IMR-90 (cell line): ENCODE data around the gene RAB11FIP3. TPM values are rescaled to one million over a fixed set of nuclear protein-coding genes. Genes with fewer than 3 reads are reported as not detected.

Source experiments
- ATAC-seq: fragments of 200-7000 bp; cut with Tn5 transposase; 2 replicates; pipeline ENCODE4 v1.9.1; 2020; ENCODE audit warnings: low read depth, mild to moderate bottlenecking, moderate library complexity
- BruUV-seq: library from RNA; stranded (reverse); fragments of 400-500 nt; replicated peaks from 2 replicates; lab custom pipeline; 2021; lab: Mats Ljungman, UMichigan
- CTCF ChIA-PET: fragments of 300-600 bp; formaldehyde crosslinking; extraction: SDS; loops from one replicate; lab custom pipeline; 2021; ENCODE audit warnings: antibody characterized with exemption; lab: Yijun Ruan, JAX
- POLR2A ChIA-PET: fragments of 300-600 bp; sonication (Branson Sonifier 250); formaldehyde crosslinking; loops from one replicate; lab custom pipeline; 2022; ENCODE audit warnings: antibody characterized with exemption; ENCODE audit not compliant: unreplicated experiment; lab: Charles Lee
- DNase-seq: peaks from one replicate; pipeline ENCODE4 v3.0.0; 2013
- H2AFZ ChIP-seq: replicated peaks from 2 replicates; pipeline ENCODE3; 2013; ENCODE audit warnings: low read length, mild to moderate bottlenecking; ENCODE audit not compliant: poor library complexity
- H2AK5ac ChIP-seq: 2 replicates; pipeline ENCODE4 v1.6.1; 2013; ENCODE audit warnings: low read depth, low read length, inconsistent platforms
- H2AK9ac ChIP-seq: replicated peaks from 2 replicates; pipeline ENCODE3; 2013; ENCODE audit warnings: mild to moderate bottlenecking, low read depth, low read length, moderate library complexity; ENCODE audit not compliant: poor library complexity
- H2BK120ac ChIP-seq: 2 replicates; pipeline ENCODE4 v1.6.1; 2013; ENCODE audit warnings: low read depth, low read length, inconsistent platforms
- H2BK15ac ChIP-seq: 3 replicates; pipeline ENCODE4 v1.6.1; 2013; ENCODE audit warnings: low read depth, low read length, inconsistent platforms
- H2BK20ac ChIP-seq: 2 replicates; pipeline ENCODE4 v1.6.1; 2013; ENCODE audit warnings: low read depth, mild to moderate bottlenecking, inconsistent platforms, low read length, moderate library complexity
- H2BK5ac ChIP-seq: 2 replicates; pipeline ENCODE4 v1.6.1; 2013; ENCODE audit warnings: mild to moderate bottlenecking, low read depth, low read length, inconsistent platforms; ENCODE audit not compliant: poor library complexity, severe bottlenecking
- H3K14ac ChIP-seq: replicated peaks from 2 replicates; pipeline ENCODE4 v1.6.1; 2013; ENCODE audit warnings: low read depth, low read length, inconsistent platforms
- H3K18ac ChIP-seq: 2 replicates; pipeline ENCODE4 v1.6.1; 2013; ENCODE audit warnings: low read depth, low read length, control low read depth
- H3K23ac ChIP-seq: 2 replicates; pipeline ENCODE4 v1.6.1; 2013; ENCODE audit warnings: low read depth, low read length, inconsistent platforms
- H3K27ac ChIP-seq: 2 replicates; pipeline ENCODE4 v1.5.1; 2013; ENCODE audit warnings: mild to moderate bottlenecking, control low read depth, low read length; ENCODE audit not compliant: insufficient read depth
- H3K27me3 ChIP-seq: 2 replicates; pipeline ENCODE4 v1.6.1; 2013; ENCODE audit warnings: low read length; ENCODE audit not compliant: control insufficient read depth, insufficient read depth
- H3K36me3 ChIP-seq: 2 replicates; pipeline ENCODE4 v1.6.1; 2013; ENCODE audit warnings: low read length, mixed read lengths; ENCODE audit not compliant: control insufficient read depth, insufficient read depth
- H3K4ac ChIP-seq: 2 replicates; pipeline ENCODE4 v1.6.1; 2013; ENCODE audit warnings: low read depth, low read length, inconsistent platforms
- H3K4me1 ChIP-seq: 2 replicates; pipeline ENCODE4 v1.6.1; 2013; ENCODE audit warnings: low read length, mixed read lengths; ENCODE audit not compliant: control insufficient read depth, insufficient read depth
- H3K4me2 ChIP-seq: 2 replicates; pipeline ENCODE4 v1.6.1; 2013; ENCODE audit warnings: low read depth, mild to moderate bottlenecking, control low read depth, low read length, moderate library complexity
- H3K4me3 ChIP-seq: 2 replicates; pipeline ENCODE4 v1.5.1; 2013; ENCODE audit warnings: low read depth, mild to moderate bottlenecking, control low read depth, low read length, moderate library complexity; ENCODE audit not compliant: insufficient read depth
- H3K56ac ChIP-seq: 2 replicates; pipeline ENCODE4 v1.6.1; 2013; ENCODE audit warnings: low read length, inconsistent platforms; ENCODE audit not compliant: insufficient read depth; ENCODE audit errors: extremely low read depth
- H3K79me1 ChIP-seq, 2 experiments: 2 replicates each; pipeline ENCODE4 v1.6.1; 2013; ENCODE audit warnings: low read length in 2 of 2, inconsistent platforms in 1 of 2, low read depth in 1 of 2
- H3K9ac ChIP-seq: 2 replicates; pipeline ENCODE4 v1.6.1; 2013; ENCODE audit warnings: low read depth, low read length, control low read depth
- H3K9me1 ChIP-seq: 2 replicates; pipeline ENCODE4 v1.6.1; 2013; ENCODE audit warnings: low read length, inconsistent platforms; ENCODE audit not compliant: insufficient read depth
- H3K9me3 ChIP-seq: 2 replicates; pipeline ENCODE4 v1.6.1; 2013; ENCODE audit warnings: low read length; ENCODE audit not compliant: control insufficient read depth, insufficient read depth
- H4K20me1 ChIP-seq: 2 replicates; pipeline ENCODE4 v1.6.1; 2013; ENCODE audit warnings: low read length, inconsistent platforms; ENCODE audit not compliant: insufficient read depth
- H4K5ac ChIP-seq: 2 replicates; pipeline ENCODE4 v1.6.1; 2013; ENCODE audit warnings: mild to moderate bottlenecking, low read depth, low read length, control low read depth
- H4K8ac ChIP-seq, 2 experiments: 2 replicates each; pipeline ENCODE4 v1.6.1; 2013; ENCODE audit warnings: low read depth in 2 of 2, low read length in 2 of 2, control low read depth in 1 of 2, inconsistent platforms in 1 of 2
- H4K91ac ChIP-seq: 2 replicates; pipeline ENCODE4 v1.6.1; 2013; ENCODE audit warnings: low read depth, low read length, inconsistent platforms; ENCODE audit not compliant: insufficient read depth
- CEBPB ChIP-seq: IDR thresholded peaks from 2 replicates; pipeline ENCODE4 v1.6.1; 2012; ENCODE audit warnings: low read depth, low read length, improper control_type of control experiment
- CHD1 ChIP-seq: IDR thresholded peaks from 2 replicates; pipeline ENCODE4 v1.6.1; 2012; ENCODE audit warnings: low read depth, low read length, improper control_type of control experiment
- MAFK ChIP-seq: IDR thresholded peaks from 2 replicates; pipeline ENCODE4 v1.6.1; 2012; ENCODE audit warnings: low read depth, low read length, improper control_type of control experiment
- MAZ ChIP-seq: IDR thresholded peaks from 2 replicates; pipeline ENCODE4 v1.6.1; 2012; ENCODE audit warnings: low read depth, mild to moderate bottlenecking, low read length, improper control_type of control experiment, moderate library complexity, borderline replicate concordance
- NFE2L2 ChIP-seq: fragments of 150-350 bp; IDR thresholded peaks from 2 replicates; pipeline ENCODE4 v1.6.1; 2016; ENCODE audit warnings: low read depth, mild to moderate bottlenecking, low read length
- SMC3 ChIP-seq: fragments of 150-350 bp; IDR thresholded peaks from 2 replicates; pipeline ENCODE4 v1.6.1; 2016; ENCODE audit warnings: low read depth, mild to moderate bottlenecking, antibody characterized with exemption, low read length, moderate library complexity
- WGBS, 2 experiments: methylation state at CpG; one replicate each; pipeline versions ENCODE4 v1.1.5 to v1.1.7; 2013; ENCODE audit warnings: missing lambda C conversion rate in 2 of 2; ENCODE audit not compliant: insufficient read length in 1 of 2; ENCODE audit errors: extremely low coverage in 2 of 2; 5-methylcytosine and 5-hydroxymethylcytosine counted together
- dilution Hi-C: fragments of 300-500 bp; cut with HindIII; formaldehyde crosslinking; loops from one replicate; pipeline ENCODE4 v1.14.3; 2018; ENCODE audit warnings: low sequenced_read_pairs; ENCODE audit not compliant: unreplicated experiment
- in situ Hi-C: fragments of 300-500 bp; cut with MboI; formaldehyde crosslinking; loops from 3 replicates; pipeline ENCODE4 v1.14.3; 2019; ENCODE audit warnings: low sequenced_read_pairs, inconsistent platforms, mixed read lengths
- intact Hi-C: fragments of 100-400 bp; cut with micrococcal nuclease; formaldehyde crosslinking; loops from 2 replicates; pipeline ENCODE4 v1.10.0; 2022
- polyA plus RNA-seq, 3 experiments: library from polyadenylated mRNA; depleted of rRNA; stranded (reverse); fragments of >200 nt; gene quantifications; 2 replicates each; pipeline ENCODE4 v1.2.3, GENCODE V29; 2012; ENCODE audit warnings: low replicate concordance in 1 of 3
- total RNA-seq: library from RNA; depleted of rRNA; stranded (reverse); fragments of >200 nt; gene quantifications from 2 replicates; pipeline ENCODE4 v1.2.3, GENCODE V29; 2012
- TF ChIP-seq, protein P1 (sequence below): conservative IDR thresholded peaks from 2 replicates; pipeline ENCODE4 v1.5.1; 2012; ENCODE audit warnings: mild to moderate bottlenecking, low read depth, low read length, improper control_type of control experiment

The RAB11FIP3 gene
- total and polyA plus RNA-seq, 2 of the 4 experiments (the other 2 are of a cell fraction) = 7.5 to 22.5 TPM

DNA sequence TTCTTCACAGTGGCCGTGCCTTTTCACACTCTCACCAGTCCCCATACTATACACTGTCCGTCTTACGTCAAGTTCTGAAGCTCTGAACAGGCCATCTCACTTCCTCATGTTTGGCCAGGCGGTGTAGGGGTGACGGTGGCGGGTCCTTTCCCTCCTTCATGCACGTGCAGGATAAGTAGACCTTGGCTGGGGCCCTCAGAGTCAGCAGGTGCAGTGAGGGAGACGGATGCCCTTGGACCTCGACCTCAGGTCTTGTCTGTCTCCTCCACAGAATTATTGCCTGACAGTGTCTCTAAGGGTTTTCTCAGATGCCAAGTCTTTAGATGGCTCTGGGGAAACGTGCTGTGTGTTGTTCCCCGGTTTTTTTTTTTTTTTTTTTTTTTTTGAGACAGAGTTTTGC, 37.6 kb downstream of the RAB11FIP3 start:
- Histone ChIP-seq H3K56ac (no peak overlapping the region), H2BK5ac (no peak overlapping the region), H3K27ac (no peak overlapping the region), H3K23ac (no peak overlapping the region), H3K4ac (no peak overlapping the region), H2AFZ (no peak overlapping the region), H3K14ac (no peak overlapping the region), H3K4me3 (no peak overlapping the region), H3K36me3 (peaks cover 17% of the 10 kb centered on the region), H2BK20ac (no peak overlapping the region), H3K9me3 (no peaks in the 10 kb centered on the region), H4K20me1 (peaks cover 26% of the 10 kb centered on the region), H4K91ac (no peak overlapping the region), H2AK5ac (no peak overlapping the region), H3K4me2 (no peak overlapping the region), H3K18ac (no peak overlapping the region), H3K79me1 (peaks cover 19 to 52% of the 10 kb centered on the region in 2 experiments), H3K9me1 (0 out of 2 replicates have a peak, but pooled peaks cover 9% of the 10 kb centered on the region), H2BK120ac (no peak overlapping the region), H4K5ac (no peak overlapping the region), H2BK15ac (no peak overlapping the region), H4K8ac (no peak overlapping the region), H3K9ac (no peak overlapping the region), H2AK9ac (no peak overlapping the region), H3K4me1 (peaks cover under 1% of the 10 kb centered on the region; the same call in 1 of the 2 replicates), H3K27me3 (no peaks in the 10 kb centered on the region)
- intact Hi-C loops (no loop called here), in situ Hi-C loops (no loop called here), dilution Hi-C loops (no loop called here)
- TF ChIP-seq CHD1 (no peak), SMC3 (no peak), CEBPB (no peak), MAFK (no peak), NFE2L2 (no peak), MAZ (no peak)
- TF ChIP-seq, protein P1, sequence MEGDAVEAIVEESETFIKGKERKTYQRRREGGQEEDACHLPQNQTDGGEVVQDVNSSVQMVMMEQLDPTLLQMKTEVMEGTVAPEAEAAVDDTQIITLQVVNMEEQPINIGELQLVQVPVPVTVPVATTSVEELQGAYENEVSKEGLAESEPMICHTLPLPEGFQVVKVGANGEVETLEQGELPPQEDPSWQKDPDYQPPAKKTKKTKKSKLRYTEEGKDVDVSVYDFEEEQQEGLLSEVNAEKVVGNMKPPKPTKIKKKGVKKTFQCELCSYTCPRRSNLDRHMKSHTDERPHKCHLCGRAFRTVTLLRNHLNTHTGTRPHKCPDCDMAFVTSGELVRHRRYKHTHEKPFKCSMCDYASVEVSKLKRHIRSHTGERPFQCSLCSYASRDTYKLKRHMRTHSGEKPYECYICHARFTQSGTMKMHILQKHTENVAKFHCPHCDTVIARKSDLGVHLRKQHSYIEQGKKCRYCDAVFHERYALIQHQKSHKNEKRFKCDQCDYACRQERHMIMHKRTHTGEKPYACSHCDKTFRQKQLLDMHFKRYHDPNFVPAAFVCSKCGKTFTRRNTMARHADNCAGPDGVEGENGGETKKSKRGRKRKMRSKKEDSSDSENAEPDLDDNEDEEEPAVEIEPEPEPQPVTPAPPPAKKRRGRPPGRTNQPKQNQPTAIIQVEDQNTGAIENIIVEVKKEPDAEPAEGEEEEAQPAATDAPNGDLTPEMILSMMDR = no peak
- ATAC-seq (no peak), DNase-seq (no peak)
- POLR2A ChIA-PET = no interaction called here
- CTCF ChIA-PET = no interaction called here
- BruUV-seq = no TSS peak
- WGBS, 2 experiments = 63% methylated on average over 3 of the region's 11 CpGs; no CpG with 5 or more reads in 1 of the 2 experiments
